ENCODE data around the gene PROM1.

- TF ChIP-seq CTCF (conservative IDR thresholded peaks at IDR 0.05; ENCODE audit: low read length), result no peak
- TF ChIP-seq EZH2phosphoT487 (IDR thresholded peaks at IDR 0.05; ENCODE audit: borderline replicate concordance), result no peak
Measured at GRCh38 chr4:16055471-16055870, 28.4 kb downstream of the PROM1 start.
